Ramos (cell line): ENCODE measurements around the gene ANTXR2.
"Not testable (repeated sequence)": the region's sequence is repeated elsewhere in the genome, so short reads cannot be mapped to it uniquely, and the experiment has no call there.

Experiments used
- in situ Hi-C: fragments of 300-500 bp; cut with MboI; formaldehyde crosslinking; loops from one replicate; pipeline ENCODE4 v1.14.3; 2022; ENCODE audit warnings: low sequenced_read_pairs; ENCODE audit not compliant: unreplicated experiment

ANTXR2 gene

DNA sequence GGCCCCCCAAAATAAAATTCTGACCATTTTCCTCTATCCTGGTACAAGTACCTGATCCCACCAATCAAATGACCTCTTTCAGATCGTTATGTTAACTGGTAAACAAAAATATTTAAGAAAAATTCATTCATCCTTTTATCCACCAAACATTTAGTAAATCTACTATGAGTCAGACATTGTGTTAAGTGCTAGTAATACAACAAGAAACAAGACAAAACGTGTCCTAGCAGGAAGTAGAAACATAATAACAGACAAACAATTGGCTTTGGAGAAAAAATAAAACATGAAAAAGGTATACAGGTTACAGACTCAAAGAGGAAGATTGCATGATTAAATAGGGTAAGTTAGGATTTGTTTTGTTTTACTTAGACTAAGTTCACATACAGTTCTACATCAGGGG lies 43.7 kb downstream of the ANTXR2 start:
- in situ Hi-C loops = no loop called here

DNA sequence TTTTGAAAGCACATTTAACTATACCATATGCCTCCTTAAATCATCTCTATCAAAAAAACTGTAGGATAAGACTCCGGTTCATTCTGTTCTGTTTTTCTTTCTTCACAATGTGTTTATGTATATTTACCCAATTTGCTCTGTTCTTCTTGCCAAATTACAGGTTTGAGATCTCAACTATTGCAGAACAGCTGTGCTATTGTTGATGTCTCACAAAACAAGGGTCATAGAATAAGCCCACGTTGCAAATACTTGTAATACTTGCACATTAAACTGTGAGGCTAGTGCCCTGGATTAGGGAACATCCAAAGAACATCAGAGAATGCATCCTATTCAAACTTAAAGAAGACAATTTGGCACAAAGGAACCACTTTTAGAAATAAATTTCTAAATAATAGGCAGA lies 45.4 kb downstream of the ANTXR2 start:
- in situ Hi-C loops = no loop called here

DNA sequence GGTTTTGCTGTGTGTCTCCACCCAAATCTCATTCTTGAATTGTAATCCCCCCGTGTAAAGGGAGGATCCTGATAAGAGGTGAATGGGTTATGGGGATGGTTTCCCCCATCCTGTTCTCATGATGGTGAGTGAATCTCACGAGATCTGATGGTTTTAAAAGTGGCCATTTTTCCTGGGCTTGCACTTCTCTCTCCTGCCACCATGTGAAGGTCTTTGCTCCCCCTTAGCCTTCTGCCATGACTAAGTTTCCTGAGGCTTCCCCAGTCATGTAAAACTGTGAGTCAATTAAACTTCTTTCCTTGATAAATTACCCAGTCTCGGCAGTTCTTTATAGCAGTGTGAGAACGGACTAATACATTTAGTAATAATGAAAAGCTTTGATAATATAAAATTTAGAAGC lies 46.9 kb downstream of the ANTXR2 start:
- in situ Hi-C loops = no loop called here

DNA sequence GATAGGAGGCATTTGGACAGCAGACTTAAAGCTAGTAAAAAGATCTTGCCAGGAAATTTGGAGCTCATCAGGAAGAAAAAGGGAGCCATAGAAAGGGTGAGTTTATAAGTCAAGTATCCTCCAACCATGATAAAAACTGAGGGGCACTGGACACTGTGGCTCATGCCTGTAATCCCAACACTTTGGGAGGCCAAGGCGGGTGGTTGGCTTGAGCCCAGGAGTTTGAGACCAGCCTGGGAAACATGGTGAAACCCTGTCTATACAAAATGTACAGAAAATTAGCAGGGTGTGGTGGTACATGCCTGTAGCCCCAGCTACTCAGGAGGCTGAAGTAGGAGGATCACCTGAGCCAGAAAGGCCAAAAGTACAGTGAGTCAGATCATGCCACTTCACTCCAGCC lies 48.7 kb downstream of the ANTXR2 start:
- in situ Hi-C loops = no loop called here

DNA sequence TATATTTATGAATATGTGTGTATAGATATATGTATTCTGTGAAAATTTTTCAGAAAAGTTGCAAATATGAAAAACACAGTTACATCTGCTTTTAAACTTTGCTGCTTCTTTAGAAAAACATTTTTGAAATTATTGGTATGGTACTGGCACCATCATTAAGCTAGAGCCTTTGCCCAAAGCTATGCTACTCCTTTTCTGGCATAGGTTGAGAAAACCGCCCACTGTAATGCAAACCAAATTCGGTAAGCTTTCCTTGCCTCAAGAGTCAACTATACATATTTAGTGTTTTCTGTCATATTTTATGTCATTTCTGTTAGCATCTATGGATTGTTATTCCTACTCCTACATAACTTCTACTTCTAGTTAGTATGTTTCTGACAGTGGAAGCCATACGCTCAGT lies 50.7 kb downstream of the ANTXR2 start:
- in situ Hi-C loops = no loop called here

DNA sequence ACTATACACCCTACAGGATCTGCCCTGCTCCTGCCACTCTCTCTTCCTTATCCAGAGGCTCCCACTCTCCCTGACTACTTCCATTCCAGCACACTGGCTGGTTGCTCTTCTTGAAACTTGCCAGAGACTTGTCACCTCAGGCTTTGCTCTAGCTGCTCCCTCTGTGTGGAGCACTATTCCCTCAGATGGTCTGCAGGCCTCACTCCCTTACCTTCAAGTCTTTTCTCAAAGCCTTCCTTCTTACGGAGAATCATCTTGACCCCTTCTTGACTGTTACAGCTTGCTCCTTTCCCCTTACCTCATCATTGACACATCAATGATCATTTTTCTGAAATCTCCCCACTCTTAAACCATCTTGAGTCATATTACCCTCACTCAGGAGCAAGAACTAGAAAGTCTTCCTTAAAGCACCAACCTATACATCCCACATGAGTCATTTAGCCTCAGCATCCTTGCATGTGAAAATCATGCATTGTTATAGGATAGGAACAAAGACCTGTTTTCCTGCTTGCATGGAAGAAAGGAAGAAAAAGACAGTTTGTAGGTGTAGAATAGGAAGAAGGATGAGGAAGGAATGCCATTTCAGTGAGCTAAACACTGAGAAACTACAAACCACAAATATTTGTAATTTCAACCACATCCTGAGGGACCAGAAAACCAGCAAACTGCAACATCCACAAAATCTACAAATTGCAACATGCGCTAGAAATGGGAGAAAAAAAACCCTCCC lies 55.7 kb downstream of the ANTXR2 start:
- in situ Hi-C loops = no loop called here

DNA sequence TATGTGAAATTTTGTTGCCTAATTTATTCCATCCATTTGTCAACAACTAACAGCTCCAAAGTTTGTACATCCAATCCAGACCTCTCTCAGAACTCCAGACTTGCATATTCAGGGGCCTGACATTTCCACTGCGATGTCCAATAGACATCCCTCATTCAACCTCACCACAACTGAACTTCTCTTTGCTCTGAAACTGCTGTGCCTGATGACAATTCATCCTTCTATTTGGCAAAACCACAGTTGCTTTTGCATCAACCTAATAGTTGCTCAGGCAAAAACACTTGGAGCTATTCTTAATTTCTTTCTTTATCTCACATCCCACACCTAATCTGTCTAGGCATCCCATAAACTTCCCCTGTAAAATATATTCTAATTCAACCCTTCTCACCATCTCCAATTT lies 56.5 kb downstream of the ANTXR2 start:
- in situ Hi-C loops = no loop called here

DNA sequence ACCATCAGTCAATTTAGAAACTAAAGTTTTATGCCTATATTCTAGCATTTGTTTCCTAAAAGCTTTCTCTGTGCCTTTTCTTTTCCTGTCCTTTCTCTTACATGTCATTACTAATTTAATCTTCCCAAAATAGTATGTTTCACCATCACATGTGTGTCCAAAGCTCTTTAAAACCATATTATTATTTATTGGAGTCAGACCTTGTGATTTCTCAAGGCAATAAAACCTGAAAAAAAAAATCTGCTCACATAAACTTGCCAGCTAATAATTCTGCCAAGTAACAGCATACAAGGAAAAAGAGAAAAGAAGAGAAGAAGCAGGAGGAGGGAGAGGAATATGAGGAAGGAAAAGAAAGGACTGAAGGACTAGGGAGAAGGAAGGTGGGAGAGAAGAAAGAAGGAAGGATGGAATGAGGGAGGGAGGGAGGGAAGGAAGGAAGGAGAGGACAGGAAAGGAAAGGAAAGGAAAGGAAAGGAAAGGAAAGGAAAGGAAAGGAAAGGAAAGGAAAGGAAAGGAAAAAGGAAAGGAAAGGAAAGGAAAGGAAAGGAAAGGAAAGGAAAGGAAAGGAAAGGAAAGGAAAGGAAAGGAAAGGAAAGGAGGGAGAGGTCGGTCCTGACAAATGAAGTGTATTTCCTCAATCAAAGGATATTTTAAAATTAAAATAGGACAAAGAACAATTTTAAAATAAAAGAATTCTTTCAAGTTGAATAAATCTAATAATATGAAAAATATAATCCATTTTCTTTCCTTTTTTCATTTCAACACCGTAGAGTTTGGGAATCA lies 57.4 kb downstream of the ANTXR2 start:
- in situ Hi-C loops = no loop called here

DNA sequence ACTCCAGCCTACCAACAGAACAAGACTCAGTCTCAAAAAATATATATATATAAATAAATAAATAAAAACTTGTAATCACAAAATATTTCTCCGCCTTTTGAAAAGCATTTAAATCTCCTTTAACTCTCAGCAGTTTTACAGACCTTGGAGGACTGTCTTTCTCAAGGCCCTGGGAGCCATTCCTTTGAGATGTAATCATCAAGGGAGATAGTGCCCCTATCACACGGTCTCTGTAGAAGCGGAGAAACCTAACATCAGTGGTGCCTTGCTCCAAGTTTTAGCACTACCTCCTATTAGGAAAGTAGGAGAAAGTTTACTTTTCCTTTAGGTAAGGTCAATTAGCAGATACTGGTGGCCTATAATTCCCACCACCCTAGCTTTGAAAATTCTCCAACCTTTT lies 58.5 kb downstream of the ANTXR2 start:
- in situ Hi-C loops = no loop called here

DNA sequence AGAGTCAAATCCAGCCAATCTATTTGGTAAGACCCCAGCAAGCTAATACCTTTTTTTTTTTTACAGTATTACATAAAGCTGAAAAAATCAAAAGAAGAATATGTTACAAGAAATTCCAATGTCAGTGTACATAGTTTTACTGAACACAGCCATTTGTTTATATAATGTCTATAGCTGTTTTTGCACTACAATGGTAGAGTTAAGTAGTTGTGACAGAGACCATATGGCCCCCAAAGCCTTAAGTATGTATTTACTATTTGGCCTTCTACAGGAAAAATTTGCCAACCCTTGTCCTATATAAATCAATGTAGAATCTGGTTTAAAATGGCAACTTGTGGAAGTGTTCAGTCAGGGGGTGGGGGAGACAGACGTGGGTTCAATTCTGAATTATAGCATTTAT lies 60.7 kb downstream of the ANTXR2 start:
- in situ Hi-C loops = no loop called here

DNA sequence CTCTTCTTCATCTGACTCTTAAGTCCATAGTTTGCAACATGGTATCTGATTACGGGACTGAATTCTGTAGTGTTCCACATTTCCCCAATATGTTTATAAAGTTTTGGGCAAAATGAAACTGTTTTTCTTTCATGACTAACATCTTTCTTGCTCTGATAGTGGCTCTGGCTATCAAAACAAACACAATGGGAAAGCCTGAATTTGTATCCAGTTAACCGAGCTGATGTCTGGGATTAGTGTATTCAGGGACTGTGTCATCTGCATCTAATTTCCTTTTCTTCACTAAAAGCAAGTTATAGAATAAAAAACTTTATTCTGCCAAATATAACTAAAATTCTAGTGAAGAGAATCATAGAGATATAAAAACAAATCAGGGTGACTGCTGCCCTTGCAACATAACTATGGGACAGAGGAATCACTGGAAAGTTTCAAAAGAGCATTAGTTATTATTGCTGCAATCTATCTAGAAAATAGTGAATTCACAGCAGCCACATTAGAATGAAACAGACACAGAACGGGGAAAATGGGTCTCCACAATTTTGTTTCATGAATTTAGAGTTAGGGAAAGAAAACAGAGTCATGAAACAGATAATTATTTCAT lies 61.3 kb downstream of the ANTXR2 start:
- in situ Hi-C loops = no loop called here

DNA sequence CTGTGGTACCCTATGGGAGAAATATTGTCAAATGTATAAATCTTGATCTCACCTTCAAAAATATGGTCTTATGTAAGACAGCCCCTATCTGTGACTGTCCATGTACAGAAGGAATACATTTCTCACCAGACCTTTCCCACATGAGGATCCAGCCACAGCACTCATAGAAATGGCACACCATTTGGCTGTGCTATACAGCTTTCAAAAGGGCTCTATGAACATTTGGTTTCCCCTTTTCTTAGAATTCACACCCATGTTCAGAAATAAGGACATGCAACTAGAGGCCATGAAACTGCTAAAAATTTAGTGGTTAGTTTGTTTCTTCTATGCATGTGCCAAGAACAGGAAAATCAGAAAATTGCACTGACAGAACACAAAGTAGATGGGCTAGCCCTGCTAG lies 62.7 kb downstream of the ANTXR2 start:
- in situ Hi-C loops = no loop called here

DNA sequence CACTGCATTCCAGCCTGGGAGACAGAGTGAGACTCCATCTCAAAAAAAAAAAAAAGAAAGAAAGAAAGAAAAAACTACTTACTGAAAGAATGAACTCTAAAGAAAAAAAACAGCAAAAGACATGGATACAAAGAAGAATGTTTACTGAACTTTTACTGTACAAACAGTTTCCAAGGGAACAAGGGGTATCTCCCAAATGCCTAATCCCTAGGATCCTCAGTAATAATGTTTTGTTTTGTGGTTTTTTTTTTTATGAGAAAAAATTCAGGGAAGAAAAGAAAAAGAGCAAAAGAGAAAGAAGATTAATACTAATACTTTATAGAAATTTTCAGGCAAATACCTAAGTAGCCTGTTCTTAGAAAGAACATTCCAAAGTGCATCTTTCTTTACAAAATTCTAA lies 63.2 kb downstream of the ANTXR2 start:
- in situ Hi-C loops = no loop called here

DNA sequence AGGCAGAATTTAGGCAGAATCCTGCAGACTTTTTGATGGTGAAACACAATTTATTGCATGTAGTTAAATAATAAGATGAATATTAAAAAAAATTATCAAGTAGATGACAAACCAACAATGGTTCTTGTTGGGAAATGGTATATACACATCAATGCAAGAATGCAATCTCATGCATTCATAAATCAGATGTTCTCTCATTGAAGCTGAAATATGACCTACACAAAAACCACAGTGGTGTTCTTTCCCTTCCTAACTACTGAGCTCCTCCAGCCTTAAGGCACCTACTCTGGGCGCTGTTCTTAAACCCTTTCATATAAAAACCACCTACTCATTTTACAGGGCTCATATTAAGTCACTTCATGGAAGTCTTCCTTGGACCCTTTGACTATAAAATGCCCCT lies 64.1 kb downstream of the ANTXR2 start:
- in situ Hi-C loops = no loop called here

DNA sequence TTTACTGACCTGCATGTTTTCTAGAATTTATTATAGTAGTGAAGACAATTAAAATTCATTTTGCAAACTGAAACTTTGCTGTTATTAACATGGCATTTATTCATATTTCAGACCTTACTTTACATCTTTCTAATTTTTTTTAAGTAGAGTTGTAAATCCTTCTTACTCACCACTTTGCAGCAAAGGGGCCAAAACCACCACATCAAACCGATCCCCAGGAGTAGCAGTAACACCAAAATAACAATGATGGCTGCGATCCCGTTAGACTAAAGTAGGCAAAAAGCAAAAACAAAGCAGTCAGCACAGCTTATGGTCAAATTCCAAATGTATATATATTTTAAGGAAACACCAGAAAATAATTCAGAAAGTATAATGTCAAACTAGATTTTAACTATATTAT lies 64.7 kb downstream of the ANTXR2 start:
- in situ Hi-C loops = no loop called here

DNA sequence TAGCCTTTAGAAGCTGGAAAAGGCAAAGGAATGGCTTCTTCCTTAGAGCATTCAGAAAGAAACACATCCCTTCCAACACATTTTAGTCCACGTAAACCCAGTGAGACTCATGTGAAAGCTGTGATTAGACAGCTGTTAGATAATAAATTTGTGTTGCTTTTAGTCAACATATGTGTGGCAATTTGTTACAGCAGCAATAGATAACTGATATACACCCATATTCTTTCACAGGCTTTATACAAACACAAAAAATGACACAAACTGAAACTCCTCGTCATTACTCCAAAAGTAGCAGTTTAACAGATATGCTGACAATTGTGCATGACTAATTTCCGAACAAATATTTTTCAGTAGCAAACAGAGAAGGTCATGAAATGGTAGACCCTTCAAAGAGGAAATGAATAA lies 65.3 kb downstream of the ANTXR2 start:
- in situ Hi-C loops = no loop called here

DNA sequence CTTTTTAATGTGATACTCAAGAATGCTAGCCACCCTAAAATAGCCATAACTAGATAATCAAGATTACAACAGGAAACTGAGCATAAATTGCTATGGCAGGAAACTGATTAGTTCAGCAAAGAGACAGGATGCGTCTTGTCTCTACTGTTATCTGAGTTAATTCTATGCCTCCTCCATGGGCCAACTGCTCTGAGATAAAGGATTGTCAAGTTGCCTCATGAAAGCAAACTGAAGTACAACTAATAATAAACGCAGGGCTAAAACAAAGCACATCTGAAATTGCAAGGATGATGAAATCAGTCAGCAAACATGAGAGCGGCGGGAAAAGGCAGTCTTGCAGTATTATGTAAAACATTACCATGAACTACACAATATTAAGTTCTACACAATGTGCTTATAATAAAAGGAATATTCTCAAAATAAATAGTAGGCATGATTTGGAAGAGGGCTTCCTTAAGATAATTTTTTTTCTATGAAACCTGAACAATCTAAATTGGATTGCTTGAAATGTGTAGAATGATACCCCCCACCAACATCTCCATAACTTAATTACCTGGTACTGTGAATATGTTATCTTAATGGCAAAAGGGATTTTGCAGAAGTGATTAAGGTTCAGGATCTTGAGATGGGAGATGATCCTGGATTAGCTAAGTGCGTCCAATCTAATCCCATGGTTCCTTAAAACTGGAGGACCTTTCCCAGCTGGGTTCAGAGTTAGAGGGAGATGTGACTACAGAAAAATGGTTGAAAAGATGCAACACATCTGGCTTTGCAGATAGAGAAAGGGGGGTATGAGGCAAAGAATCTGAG lies 65.9 kb downstream of the ANTXR2 start:
- in situ Hi-C loops = no loop called here

DNA sequence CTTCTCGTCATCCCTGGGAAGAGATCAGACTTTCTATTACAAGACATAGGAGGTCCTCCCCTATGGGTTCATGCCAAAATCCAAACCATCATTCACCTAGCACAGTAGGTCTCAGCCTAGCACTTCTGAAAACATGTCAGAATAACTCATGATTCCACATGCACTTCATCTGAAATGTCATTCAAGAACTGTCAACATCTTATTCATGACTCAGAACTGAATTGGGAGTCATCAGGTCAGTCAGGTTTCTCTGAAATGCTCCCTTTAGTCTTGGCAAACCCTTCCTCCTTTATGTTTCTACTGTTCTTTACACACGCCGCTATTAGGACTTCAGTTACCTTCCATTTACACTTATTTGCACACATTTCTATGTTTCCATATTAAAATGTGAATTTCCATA lies 67.2 kb downstream of the ANTXR2 start:
- in situ Hi-C loops = no loop called here

DNA sequence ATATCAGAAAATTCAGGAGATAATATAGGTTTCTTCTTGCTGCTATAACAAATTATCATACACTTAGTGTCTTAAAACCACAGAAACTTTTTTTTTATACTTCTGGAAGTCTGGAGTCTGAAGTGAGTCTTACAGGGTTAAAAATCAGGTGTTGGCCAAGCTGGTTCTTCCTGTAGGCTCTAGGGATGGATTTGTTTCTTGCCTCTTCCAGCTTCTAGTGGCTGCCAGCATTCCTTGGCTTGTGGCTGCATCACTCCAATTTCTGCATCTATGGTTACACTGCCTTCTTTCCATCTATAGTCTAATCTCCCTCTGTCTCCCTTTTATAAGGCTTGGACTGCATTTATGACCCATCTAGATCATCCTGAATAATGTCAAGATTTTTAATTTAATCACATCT lies 68.7 kb downstream of the ANTXR2 start:
- in situ Hi-C loops = no loop called here

DNA sequence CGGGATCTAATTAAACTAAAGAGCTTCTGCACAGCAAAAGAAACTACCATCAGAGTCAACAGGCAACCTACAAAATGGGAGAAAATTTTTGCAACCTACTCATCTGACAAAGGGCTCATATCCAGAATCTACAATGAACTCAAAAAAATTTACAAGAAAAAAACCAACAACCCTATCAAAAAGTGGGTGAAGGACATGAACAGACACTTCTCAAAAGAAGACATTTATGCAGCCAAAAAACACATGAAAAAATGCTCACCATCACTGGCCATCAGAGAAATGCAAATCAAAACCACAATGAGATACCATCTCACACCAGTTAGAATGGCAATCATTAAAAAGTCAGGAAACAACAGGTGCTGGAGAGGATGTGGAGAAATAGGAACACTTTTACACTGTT lies 70.5 kb downstream of the ANTXR2 start:
- in situ Hi-C loops = not testable (repeated sequence)

DNA sequence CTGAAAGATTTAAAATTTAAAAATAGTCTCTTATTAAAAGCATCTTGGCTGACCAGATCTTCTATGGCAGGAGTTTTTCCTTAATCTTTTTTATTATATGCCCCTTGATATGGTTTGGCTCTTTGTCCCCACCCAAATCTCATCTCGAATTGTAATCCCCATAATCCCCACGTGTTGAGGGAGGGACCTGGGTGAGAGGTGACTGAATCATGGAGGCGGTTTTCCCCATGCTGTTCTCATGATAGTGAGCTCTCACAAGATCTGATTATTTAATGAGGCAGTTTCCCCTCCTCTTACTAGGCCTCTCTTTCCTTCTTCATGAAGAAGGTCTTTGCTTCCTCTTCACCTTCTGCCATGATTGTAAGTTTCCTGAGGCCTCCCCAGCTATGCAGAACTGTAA lies 74.0 kb downstream of the ANTXR2 start:
- in situ Hi-C loops = not testable (repeated sequence)
